ENCODE measurements around the gene PDPN. TPM values are rescaled to one million over a fixed set of nuclear protein-coding genes. Genes with fewer than 3 reads are reported as not detected.
A peak's percentile ranks its signal among the peaks of the same experiment; 100 is the strongest.

Gene PDPN
- total RNA-seq, 2 experiments from 2014 or later = not detected

- peaks cover 16 to 21% of the 10 kb centered on the region in 2 experiments for H3K27me3 ChIP-seq (ENCODE audit: control insufficient read depth in 1 of 2, insufficient read depth in 2 of 2, low read length in 2 of 2)
- ChIA-PET POLR2A (no interaction called here), CTCF (no interaction called here)
- H3K4me1 ChIP-seq (ENCODE audit: insufficient read depth, low read length) = no peaks in the 10 kb centered on the region
- DNase-seq (no peak), ATAC-seq (ENCODE audit: poor library complexity) (no peak)
- no peak overlapping the region for H3K4me3 ChIP-seq (ENCODE audit: low read length)
- intact Hi-C loops (cut with DNase I, micrococcal nuclease) = no loop called here
- H3K9me3 ChIP-seq (ENCODE audit: control insufficient read depth in 1 of 2, insufficient read depth in 1 of 2, low read length in 2 of 2) = no peaks in the 10 kb centered on the region
- H3K27ac ChIP-seq (ENCODE audit: low read depth in 1 of 2, low read length in 2 of 2) = no peak overlapping the region
- Mint-ChIP-seq H3K4me1 (ENCODE audit: low read depth) (no peaks in the 10 kb centered on the region), H3K36me3 (ENCODE audit: low read depth) (no peaks in the 10 kb centered on the region), H3K9me3 (no peaks in the 10 kb centered on the region), H3K27ac (no peak overlapping the region), H3K27me3 (peaks cover 62% of the 10 kb centered on the region), H3K4me3 (no peak overlapping the region)
- TF ChIP-seq, protein P1, sequence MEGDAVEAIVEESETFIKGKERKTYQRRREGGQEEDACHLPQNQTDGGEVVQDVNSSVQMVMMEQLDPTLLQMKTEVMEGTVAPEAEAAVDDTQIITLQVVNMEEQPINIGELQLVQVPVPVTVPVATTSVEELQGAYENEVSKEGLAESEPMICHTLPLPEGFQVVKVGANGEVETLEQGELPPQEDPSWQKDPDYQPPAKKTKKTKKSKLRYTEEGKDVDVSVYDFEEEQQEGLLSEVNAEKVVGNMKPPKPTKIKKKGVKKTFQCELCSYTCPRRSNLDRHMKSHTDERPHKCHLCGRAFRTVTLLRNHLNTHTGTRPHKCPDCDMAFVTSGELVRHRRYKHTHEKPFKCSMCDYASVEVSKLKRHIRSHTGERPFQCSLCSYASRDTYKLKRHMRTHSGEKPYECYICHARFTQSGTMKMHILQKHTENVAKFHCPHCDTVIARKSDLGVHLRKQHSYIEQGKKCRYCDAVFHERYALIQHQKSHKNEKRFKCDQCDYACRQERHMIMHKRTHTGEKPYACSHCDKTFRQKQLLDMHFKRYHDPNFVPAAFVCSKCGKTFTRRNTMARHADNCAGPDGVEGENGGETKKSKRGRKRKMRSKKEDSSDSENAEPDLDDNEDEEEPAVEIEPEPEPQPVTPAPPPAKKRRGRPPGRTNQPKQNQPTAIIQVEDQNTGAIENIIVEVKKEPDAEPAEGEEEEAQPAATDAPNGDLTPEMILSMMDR (IDR thresholded peaks at IDR 0.05) = no peak
- no peaks in the 10 kb centered on the region for H3K36me3 ChIP-seq (ENCODE audit: insufficient read depth, low read length)
These were observed 6.9 kb downstream of the PDPN start for GRCh38 chr1:13590486-13590885.

DNA sequence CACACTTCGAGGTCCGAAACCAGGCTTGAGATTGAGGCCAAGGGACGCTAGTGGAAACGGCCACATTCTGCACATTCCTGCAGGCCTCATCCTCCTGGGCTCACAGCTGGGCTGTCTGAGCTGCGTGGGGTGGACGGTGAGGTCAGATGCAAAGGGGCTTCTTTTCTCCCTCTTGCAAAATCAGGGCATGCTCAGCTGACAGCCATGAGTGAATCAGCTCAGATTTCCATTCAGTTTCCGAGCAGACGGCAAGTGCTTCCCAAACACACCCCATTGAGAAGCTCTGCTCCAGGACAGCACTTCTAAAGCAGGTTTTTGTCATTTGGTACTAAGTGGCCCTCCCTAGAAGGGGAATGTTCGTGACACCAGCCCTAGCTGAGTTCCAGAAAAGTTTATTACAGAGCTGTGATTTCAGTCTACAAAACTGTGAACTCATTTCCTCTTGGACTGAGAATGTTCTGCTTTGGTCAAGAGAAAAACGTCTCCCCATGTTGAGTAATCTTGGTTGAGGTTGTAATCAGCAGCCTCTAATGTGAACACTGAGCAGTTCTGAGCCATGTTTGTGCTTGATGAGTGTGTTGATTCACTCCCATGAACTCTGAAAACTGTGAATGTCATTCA lies 10.0 kb downstream of the PDPN start:
- no peak overlapping the region for H3K4me3 Mint-ChIP-seq

DNA sequence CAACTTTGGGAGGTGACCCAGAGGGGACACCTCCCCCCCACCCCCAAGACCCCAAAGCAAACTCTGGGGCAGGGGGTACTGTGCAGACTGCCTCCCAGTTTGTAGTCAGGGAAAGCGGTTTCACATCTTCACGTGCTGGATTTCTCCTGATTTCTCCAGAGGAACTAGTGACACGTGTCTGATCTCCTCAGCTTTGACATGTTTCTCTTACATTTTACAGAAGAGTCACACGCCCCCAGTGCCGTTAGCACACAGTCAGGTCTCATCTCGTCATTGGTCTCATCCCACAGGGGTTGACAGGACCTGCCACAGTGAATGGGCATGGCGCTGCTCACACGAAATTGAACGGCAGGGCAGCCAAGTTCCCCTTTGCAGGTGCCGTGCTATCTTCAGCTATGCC lies 11.8 kb downstream of the PDPN start:
- ATAC-seq (ENCODE audit: poor library complexity) (no peak), DNase-seq (no peak)
- ChIA-PET CTCF (no interaction called here), POLR2A (no interaction called here)
- no peak overlapping the region for H3K27ac Mint-ChIP-seq
- H3K36me3 Mint-ChIP-seq (ENCODE audit: low read depth) = no peaks in the 10 kb centered on the region
- Histone ChIP-seq H3K9me3 (ENCODE audit: control insufficient read depth in 1 of 2, insufficient read depth in 1 of 2, low read length in 2 of 2) (peaks cover 0 to 4% of the 10 kb centered on the region in 2 experiments), H3K27ac (ENCODE audit: low read depth in 1 of 2, low read length in 2 of 2) (no peak overlapping the region), H3K4me1 (ENCODE audit: insufficient read depth, low read length) (no peaks in the 10 kb centered on the region), H3K36me3 (ENCODE audit: insufficient read depth, low read length) (no peaks in the 10 kb centered on the region), H3K4me3 (ENCODE audit: low read length) (no peak overlapping the region), H3K27me3 (ENCODE audit: control insufficient read depth in 1 of 2, insufficient read depth in 2 of 2, low read length in 2 of 2) (peaks cover 3 to 6% of the 10 kb centered on the region in 2 experiments)
- intact Hi-C loops (cut with DNase I, micrococcal nuclease) = no loop called here
- no peak overlapping the region for H3K4me3 Mint-ChIP-seq
- H3K4me1 Mint-ChIP-seq (ENCODE audit: low read depth) = no peaks in the 10 kb centered on the region
- TF ChIP-seq, protein P1 (IDR thresholded peaks at IDR 0.05) = no peak
- peaks cover 38% of the 10 kb centered on the region for H3K27me3 Mint-ChIP-seq
- no peaks in the 10 kb centered on the region for H3K9me3 Mint-ChIP-seq

More for the DNA sequence above, 10.0 kb downstream of the PDPN start:
- Histone ChIP-seq H3K9me3 (ENCODE audit: control insufficient read depth in 1 of 2, insufficient read depth in 1 of 2, low read length in 2 of 2) (peaks cover 0 to 3% of the 10 kb centered on the region in 2 experiments), H3K4me1 (ENCODE audit: insufficient read depth, low read length) (no peaks in the 10 kb centered on the region), H3K27me3 (ENCODE audit: control insufficient read depth in 1 of 2, insufficient read depth in 2 of 2, low read length in 2 of 2) (peaks cover 3 to 6% of the 10 kb centered on the region in 2 experiments), H3K27ac (ENCODE audit: low read depth in 1 of 2, low read length in 2 of 2) (no peak overlapping the region), H3K36me3 (ENCODE audit: insufficient read depth, low read length) (no peaks in the 10 kb centered on the region), H3K4me3 (ENCODE audit: low read length) (no peak overlapping the region)
- ChIA-PET POLR2A (no interaction called here), CTCF (no interaction called here)
- ATAC-seq (ENCODE audit: poor library complexity) (no peak), DNase-seq (peak in 2 of 14 experiments; percentile 40 to 45)
- intact Hi-C loops (cut with DNase I, micrococcal nuclease) = no loop called here
- peaks cover 43% of the 10 kb centered on the region for H3K27me3 Mint-ChIP-seq
- H3K36me3 Mint-ChIP-seq (ENCODE audit: low read depth) = no peaks in the 10 kb centered on the region
- H3K27ac Mint-ChIP-seq = no peak overlapping the region
- H3K4me1 Mint-ChIP-seq (ENCODE audit: low read depth) = no peaks in the 10 kb centered on the region
- TF ChIP-seq, protein P1 (IDR thresholded peaks at IDR 0.05) = no peak
- no peaks in the 10 kb centered on the region for H3K9me3 Mint-ChIP-seq

All from CD4-positive, alpha-beta T cell (primary cell).